DMS153 treated with DMSO at 0.1 percent for 48 hours (cell line): ENCODE data around the gene PILRA.

Source experiments
- DNase-seq: peaks from one replicate; lab custom pipeline; 2025; ENCODE audit not compliant: unreplicated experiment; lab: John Stamatoyannopoulos, UW

The PILRA gene

DNA sequence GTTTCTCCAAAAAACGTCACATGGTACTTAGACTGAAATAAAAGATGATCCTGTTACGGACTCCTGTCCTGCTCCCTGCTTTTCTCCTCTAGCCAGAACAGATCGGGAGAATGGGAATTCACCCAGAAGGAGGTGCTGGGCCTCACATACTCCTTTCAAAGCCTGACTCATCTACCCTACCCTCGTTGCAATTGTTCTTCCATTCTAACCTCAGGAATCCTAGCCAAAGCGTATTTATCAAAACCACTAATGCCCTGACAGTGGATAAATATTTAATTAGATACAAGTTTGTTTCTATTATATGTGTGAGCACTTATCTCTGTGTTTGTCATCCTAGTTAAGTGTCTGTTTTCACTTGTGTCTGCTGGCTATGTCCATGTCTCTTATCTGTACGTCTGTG, 33.5 kb downstream of the PILRA start:
- no peak for DNase-seq

GRCh38 chr7:100407285-100408180, 34.2 kb downstream of the PILRA start:
- DNase-seq: peak; percentile 3

- DNase-seq: no peak
Observed at GRCh38 chr7:100411101-100411500, 37.8 kb downstream of the PILRA start.

- DNase-seq: no peak
Observed at GRCh38 chr7:100413346-100413745, 40.1 kb downstream of the PILRA start.

GRCh38 chr7:100413889-100414288, 40.6 kb downstream of the PILRA start:
- DNase-seq: no peak

- no peak for DNase-seq
Observed at GRCh38 chr7:100415448-100415847, 42.2 kb downstream of the PILRA start.

GRCh38 chr7:100418930-100419659, 45.8 kb downstream of the PILRA start:
- DNase-seq: no peak

DNA sequence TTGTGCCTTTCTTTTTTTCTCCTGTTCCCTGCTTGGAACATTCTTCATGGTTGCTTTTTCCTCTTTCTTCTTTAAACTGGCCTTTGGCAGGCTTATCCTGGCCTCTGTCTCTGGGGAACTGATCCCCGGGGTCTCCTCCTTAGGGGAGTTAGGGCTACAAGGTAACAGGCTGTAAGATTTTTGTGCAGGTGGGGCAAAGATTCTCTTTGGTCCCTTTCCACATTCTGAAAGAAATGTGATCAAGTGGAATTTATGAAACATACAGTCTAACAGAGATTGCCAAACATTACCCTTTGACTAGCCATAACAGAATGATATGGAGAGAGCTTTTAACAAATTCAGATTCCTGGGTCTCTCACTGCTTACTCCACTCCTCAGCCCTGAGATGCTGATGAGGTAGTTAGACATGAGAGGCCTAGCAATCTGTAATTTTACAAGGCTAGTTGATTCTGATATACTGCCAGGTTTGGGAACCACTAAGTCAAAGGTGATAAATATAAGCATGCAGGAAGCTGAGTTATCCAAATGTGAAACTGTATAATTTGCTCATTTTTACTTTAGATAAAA, 46.5 kb downstream of the PILRA start:
- DNase-seq: no peak

- DNase-seq: no peak
Observed at GRCh38 chr7:100423315-100423714, 50.0 kb downstream of the PILRA start.

DNA sequence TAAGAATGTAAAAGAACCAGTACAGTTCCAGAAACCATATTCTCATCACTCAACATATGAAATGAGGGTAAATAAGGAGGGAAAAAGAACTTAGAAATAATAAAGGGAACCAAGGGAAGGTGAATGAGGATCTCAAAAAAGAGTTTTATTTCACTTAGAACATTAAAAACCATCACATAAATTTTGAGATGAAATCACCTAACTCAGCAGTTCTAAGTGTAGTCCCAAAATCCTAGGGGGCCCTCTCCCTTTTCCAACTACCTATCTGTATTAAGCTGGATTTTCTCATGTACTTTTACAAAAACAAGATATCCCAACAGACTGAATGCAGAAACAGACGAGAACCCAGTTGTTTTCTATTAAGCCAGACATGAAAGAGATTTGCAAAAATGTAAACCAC, 52.1 kb downstream of the PILRA start:
- no peak for DNase-seq

GRCh38 chr7:100426516-100426915, 53.2 kb downstream of the PILRA start:
- no peak for DNase-seq

DNA sequence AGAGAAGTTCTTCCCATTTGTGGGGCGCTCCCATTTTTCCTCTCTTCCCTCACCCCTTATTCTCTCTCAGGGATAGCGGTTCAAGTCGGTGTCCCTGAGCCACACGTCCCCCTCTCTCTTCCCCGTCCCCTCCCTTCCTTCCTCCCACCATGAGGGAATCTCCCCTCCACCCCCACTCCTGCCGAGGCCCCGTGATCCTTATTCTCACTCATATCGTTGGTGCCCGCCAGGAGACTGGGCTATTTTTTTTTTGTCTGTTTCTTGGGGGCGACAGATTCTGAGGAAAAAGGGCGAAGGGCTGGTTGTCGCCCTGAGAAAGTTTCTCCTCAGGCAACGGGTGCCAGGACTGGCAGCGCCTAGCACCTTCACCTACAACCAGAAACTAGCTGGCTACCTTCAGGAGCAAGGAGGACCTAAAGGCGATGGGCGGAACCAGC, 54.5 kb downstream of the PILRA start:
- no peak for DNase-seq

GRCh38 chr7:100428199-100428966, 55.1 kb downstream of the PILRA start, which contains the start of gene ZCWPW1:
Gene ZCWPW1, minus strand, starts transcription at chr7:100428703. Its CDS starts 8,054 bp downstream, at chr7:100420649.
- peak; percentile 94 for DNase-seq

GRCh38 chr7:100428967-100429636, 55.8 kb downstream of the PILRA start:
- DNase-seq: peak; percentile 92

DNA sequence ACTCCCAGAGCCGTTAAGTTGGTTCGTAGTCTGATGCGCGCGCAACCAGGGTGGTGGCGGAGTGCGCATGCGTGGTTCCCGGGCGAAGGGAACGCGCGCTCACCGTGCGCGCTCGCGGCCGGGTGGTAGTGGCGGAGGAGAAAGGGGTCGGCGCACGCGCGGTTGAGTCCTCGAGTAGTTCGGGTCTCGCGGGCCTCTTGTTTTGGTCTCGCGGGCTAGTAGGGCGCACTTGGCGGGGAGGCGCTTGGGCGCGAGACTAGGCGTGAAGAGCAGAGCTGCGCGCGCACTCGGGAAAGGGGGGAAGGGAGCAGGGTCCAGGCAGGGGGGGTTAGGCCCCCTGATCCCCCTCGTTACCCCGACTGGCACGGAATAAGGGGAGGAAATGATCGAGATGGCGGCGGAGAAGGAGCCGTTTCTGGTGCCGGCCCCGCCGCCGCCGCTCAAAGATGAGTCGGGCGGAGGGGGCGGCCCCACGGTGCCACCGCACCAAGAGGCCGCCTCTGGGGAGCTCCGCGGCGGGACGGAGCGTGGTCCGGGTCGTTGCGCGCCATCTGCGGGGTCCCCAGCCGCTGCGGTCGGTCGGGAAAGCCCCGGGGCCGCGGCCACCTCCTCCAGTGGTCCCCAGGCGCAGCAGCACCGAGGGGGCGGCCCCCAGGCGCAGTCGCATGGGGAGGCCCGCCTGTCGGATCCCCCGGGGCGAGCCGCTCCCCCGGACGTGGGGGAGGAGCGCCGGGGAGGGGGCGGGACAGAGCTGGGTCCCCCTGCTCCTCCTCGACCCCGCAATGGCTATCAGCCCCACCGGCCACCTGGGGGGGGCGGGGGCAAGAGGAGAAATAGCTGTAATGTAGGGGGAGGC, 56.6 kb downstream of the PILRA start, which contains the start of gene MEPCE:
TSS of gene MEPCE (plus strand) at position 195 of the 856 bp plus-strand sequence. CDS start at position 383, 188 bp downstream.
- peak; percentile 97 for DNase-seq

- no peak for DNase-seq
Observed at GRCh38 chr7:100430493-100431285, 57.4 kb downstream of the PILRA start.

- no peak for DNase-seq
Observed at GRCh38 chr7:100431286-100431735, 58.0 kb downstream of the PILRA start.

- DNase-seq: no peak
Observed at GRCh38 chr7:100432053-100432452, 58.8 kb downstream of the PILRA start.
